ENCODE measurements around the gene RNU1-2.
"Not testable (repeated sequence)": the region's sequence is repeated elsewhere in the genome, so short reads cannot be mapped to it uniquely, and the experiment has no call there.

Gene RNU1-2

DNA sequence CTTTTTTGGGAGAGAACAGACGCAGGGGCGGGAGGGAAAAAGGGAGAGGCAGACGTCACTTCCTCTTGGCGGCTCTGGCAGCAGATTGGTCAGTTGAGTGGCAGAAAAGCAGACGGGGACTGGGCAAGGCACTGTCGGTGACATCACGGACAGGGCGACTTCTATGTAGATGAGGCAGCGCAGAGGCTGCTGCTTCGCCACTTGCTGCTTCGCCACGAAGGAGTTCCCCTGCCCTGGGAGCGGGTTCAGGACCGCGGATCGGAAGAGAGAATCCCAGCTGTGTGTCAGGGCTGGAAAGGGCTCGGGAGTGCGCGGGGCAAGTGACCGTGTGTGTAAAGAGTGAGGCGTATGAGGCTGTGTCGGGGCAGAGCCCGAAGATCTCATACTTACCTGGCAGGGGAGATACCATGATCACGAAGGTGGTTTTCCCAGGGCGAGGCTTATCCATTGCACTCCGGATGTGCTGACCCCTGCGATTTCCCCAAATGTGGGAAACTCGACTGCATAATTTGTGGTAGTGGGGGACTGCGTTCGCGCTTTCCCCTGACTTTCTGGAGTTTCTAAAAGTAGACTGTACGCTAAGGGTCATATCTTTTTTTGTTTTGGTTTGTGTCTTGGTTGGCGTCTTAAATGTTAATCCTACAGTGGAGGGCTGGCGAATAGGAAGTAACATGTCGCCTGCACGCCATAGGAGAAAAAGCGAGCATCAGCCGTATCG lies at the start of gene RNU1-2:
RNU1-2 (plus strand) TSS at position 383 of the 718 bp plus-strand sequence.
- DNase-seq, result peak; percentile 73

DNA sequence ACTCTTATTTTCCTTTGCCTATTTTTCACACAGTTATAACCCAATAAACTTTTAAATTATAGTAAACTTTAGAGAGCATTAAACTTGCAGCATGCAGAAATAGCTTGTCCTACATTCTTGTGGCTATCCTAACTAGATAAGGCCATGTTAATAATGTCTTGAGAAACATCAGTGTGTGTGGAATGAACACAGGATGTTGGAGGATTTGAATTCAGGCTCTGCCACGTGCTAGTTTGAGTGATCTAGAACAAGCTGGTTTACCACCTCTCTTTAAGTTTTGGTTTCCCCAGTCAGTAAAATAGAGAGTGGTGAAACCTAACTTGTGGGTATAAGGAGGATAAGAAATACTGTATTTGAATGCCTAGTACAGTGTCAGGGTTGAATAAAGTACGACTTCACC lies 39.6 kb upstream of the RNU1-2 start:
- not testable (repeated sequence) for DNase-seq

DNA sequence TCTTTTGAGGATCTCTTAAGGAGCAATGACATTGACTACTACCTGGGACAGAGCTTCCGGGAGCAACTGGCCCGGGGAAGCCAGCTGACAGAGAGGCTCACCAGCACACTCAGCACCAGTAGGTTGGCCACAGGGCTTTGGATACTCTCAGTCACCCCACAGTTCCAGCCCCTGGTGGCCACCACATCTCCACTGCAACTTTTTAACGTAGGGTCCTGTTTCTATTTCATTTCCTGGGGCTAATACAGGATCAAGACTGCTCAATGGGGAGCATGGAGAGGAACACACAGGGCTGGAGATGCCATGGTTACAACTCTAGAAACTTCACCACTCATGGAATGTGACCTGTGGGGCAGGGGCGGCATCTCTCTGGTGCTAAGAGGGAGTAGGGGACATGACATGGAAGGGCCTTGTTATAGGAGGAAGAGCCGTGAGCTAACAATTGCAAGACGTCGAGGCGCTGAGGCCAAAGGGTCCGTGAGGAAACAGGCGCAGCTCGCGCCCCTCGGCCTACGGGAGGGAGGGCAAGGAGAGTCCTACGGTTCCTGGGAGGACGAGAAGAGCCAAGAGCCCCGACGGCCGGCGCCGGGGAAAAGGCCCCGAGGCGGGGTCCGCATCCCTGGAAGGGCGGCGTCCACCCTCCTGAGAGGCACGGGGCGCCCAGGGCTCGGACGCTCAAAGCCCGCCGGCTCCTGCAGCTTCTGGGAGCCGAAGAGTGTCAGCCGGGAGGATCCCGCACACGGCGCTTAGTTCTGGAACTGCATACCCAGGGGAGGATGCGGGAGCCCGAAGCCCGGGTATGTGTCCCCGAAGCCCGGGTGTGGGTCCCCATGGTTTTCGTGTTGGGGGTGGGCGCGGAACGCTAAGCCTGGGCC lies 36.4 kb upstream of the RNU1-2 start:
- not testable (repeated sequence) for DNase-seq

DNA sequence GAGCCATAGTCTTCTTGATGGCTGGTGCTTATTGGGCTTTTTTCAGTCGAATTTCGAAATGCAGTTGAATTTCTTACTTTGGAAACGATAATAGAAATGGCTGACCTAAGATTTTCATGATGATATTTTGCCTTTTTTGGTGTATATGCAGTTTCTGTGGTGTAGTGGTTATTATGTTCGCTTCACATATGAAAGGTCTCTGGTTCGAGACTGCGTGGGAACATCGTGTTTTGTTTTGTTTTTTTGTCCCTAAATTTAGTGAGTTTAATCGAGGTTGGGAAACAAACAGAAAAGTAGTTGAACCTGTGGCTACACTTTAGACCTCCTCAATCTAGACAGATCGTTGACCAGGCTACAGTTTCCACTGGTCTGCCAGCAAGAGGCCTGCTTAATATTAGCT lies 35.7 kb upstream of the RNU1-2 start:
- not testable (repeated sequence) for DNase-seq

DNA sequence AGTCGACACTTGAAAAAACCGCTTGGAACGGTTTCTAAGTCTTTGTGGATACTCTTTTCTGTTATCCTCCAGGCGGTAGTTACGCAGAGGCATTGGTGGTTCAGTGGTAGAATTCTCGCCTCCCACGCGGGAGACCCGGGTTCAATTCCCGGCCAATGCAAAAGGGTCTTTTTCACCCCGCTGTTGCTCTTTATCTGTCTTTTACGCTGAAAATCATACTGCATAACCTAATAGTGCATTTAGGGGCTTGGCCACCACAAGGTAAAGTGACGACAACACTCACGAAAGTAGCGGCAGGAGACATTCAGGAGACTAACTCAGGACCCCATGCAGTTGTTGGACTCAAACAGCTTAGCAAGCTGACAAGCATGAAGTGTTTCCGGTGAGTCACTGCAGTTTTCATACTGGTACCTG lies 33.9 kb upstream of the RNU1-2 start:
- DNase-seq, result not testable (repeated sequence)

DNA sequence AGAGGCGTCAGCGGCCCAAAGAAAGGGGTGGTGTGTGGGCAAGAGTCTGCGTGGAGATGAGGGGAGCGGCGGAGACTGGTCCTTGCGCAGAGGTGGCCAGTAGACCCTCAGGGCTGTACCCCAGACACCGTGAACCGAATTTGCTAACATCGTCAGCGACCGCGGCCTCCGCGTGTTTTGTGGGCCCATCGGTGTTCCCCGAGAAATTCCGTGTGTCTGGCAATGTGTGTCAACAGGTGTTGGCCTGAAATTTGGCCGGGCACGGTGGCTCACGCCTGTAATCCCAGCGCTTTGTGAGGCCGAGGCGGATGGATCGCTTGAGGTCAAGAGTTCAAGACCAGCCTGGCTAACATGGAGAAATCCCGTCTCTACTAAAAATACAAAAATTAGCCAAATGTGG lies 33.4 kb upstream of the RNU1-2 start:
- not testable (repeated sequence) for DNase-seq

DNA sequence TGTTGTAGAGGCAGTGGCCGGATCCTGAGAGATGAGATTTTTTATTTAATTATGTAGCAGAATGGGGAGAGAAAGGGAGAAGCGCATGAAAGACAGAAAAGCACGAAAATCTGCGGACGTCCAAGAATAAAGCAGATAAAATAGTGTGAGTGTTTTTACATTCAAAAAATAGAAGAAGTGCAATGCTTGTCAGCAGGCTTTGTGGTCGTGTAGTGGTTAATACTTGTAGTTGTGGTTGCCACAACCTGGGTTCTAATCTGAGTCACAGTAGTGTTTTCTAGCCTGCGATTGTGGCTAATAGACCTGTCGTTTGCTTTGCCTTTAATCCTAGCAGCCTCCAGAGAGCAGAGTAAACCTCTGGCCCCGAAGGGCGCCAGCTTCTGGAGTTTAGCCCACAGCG lies 32.8 kb upstream of the RNU1-2 start:
- DNase-seq, result not testable (repeated sequence)

DNA sequence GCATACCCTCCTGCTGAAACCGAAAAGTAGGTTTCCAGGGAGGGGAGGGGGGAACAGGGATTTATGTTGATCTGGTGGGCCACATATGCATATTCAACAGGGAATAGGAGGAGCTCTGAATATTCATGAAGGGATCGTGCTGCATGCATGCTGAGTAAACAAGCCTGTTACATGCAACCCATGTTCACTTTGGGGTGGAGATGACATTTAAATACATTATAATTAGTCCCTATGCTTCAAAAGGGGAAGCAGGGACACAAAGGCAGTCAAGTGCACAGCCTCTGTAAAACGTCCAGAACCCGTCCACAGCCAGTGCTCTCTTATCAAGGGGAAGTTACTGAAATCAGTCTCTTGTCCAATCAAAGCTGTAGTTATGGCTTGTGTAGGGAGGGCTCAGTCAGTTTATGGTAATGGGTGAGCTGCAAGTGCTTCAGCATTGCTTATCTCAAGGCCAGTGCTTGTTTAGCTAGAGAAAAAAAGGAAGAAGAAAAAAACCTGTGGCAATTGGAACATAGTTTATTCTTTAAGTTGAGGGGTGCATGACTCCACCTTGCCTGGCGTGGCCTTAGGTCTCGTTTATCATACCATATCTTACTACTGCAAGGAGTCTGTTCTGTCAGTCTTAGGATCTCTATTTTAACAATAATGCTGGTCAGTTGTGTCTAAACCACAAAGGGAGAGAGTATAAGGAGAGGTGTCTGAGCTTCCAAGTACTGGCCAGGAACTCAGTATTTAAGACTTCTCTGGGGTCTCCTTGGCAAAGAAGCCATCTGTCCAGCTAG lies 28.7 kb upstream of the RNU1-2 start:
- not testable (repeated sequence) for DNase-seq

DNA sequence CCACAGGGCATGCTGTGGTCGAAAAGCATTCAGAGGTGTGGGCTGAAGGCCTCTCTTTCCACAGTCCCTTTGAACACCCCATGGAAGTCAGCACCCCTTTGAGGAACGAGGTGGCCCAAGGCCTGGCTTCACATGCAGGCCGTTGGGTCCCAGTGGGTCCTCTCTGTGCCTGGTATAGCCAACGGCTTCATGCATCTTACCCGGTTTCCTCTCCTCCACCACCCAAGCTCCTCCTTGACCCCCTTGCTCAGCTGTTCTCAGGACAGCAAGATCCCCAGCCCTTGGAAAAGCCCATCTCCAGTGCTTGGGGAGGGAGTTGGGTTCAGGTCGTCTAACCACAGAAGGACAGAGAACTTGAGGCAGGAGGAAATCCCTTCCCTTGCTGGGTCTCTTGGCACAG lies 27.0 kb upstream of the RNU1-2 start:
- DNase-seq, result not testable (repeated sequence)

DNA sequence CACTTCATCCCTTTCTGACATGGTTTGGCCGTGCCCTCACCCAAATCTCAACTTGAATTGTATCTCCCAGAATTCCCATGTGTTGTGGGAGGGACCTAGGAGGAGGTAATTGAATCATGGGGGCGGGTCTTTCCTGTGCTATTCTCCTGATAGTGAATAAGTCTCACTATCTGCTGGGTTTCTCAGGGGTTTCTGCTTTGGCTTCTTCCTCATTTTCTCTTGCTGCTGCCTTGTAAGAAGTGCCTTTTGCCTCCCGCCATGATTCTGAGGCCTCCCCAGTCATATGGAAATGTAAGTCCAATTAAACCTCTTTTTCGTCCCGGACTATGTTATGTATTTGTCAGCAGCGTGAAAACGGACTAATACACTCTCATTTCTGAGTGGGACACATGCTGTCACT lies 25.8 kb upstream of the RNU1-2 start:
- DNase-seq, result not testable (repeated sequence)

DNA sequence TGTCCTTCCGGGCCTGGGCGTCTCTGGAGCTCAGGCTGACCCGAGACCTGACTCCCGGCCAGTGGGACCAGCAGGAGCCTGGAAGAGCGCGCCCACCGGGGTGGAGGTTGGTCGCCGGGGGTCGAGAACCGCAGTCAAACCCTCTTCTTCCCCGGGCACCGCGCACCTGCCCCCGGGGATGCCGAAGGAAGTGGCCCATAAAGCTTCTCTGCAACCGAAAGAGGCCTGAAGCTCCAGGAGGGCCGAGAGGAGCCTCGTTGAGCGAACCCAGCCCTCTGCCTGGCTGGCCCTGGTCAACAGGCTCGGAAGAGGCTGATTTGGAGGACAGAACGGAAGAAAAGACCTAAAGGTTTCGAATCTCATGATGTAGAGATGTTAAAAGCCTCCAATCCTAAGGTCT lies 24.6 kb upstream of the RNU1-2 start:
- DNase-seq, result not testable (repeated sequence)

DNA sequence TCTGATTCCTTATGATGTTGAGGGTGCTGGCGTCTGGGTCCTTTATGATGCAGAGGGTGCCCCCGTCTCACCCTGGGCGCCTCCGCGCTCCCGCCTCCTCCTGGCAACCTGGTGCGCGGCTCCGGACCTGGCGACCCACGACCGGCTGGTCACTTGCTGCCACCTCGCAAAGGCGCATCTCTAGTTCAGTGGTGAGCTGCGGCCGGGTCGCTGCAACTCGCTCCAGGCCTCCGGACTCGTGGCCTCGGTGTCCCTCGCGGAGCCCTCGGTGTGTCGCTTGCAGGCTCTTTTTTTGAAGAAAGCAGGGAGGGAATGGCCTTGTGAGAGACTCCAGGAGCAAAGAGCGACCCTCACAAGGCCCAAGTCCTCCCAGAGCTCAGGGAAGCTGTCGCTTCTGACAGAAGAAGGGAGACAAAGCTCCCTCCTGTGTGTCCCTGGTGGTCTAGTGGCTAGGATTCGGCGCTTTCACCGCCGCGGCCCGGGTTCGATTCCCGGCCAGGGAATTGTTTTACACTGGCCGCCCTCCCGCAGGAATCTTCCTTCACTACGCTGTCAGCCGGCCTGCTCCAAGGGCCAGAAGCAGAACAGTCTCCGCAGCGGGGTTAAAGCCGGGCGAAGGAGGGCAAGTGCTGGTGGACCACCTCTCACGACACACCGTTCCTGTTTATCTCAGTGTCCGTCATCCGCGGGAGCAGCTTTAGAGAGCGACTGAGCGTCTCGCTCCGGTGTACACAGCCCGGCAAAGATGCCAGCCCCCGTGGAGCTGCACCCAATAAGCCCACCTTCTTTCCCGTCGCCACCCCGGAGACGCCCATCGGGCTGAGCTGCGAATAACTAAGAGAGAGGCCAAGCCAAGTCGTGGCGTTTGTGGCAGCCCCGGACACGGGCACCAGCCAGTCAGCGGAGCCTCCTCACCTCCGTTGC lies 23.4 kb upstream of the RNU1-2 start:
- DNase-seq, result peak; percentile 60

DNA sequence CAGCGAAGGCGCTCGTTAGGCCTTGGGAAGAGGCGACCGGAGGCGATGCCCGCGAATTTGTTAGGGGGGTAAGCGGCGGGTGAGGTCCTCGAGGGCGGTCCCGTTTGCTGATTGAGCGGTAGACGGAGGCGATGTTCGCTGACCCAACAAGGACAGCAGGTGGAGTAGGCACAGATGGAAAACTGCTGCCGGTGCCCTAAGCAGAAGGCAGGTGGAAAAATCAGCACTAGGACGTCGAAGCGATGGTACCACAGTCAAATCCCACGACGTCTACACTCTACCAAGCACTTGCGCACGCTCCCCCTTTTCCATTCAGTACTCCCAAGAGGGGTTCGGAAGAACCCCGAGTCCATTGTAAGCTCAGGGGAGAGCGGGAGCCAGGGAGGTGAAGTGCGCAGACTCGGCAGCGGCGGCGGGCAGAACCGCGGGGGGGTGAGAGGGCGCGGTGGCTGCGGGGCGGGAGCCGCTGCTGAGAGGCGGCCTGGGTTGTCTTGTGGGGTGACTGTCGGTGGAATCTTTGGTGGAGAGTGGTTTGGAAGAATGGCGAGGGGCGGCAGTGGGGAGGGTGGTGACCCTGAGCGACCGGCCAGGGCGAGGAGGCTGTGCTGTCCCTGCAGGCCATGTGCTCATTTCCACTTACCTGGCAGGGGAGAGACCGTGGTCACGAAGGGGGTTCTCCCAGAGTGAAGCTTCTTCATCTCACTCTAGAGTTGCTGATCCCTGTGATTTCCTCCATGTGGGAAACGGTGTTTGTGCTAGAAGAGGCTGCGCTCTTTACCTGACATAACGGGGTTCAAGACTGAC lies 22.5 kb upstream of the RNU1-2 start:
- DNase-seq, result not testable (repeated sequence)

DNA sequence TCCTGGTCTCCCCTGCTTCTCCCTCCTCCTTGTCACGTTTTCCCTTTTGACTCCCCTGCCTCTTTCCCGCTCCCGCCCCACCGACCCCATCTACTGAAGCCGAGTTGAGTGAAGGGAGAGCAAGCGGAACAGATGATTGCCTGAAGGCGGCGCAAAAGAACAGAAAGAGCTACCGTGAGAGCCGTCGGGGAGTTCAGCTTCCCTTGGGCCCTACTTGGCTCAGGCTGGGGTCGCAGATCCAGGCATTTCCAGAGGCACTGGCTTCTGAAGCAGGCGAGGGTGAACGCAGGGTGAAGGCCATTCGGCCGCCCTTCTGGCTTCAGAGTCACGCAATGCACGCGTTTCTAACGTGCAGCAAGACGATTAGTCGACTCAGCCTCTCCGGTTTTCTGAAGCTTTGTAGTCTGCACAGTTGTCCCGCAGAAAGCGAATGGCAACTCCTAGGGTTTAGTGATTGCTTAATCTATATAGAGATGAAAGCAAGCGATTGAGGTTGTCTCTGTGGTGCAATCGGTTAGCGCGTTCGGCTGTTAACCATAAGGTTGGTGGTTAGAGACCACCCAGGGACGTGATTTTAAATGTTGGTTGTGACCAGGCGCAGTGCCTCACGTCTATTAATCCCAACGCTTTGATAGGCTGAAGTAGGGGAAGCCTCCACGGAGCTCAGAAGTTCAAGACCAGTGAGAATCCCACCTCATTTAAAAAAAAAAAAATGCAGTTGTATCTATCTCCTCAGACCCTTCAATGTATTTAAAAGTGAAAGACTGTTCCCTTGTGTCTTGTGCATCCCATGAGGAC lies 20.6 kb upstream of the RNU1-2 start:
- DNase-seq, result not testable (repeated sequence)

DNA sequence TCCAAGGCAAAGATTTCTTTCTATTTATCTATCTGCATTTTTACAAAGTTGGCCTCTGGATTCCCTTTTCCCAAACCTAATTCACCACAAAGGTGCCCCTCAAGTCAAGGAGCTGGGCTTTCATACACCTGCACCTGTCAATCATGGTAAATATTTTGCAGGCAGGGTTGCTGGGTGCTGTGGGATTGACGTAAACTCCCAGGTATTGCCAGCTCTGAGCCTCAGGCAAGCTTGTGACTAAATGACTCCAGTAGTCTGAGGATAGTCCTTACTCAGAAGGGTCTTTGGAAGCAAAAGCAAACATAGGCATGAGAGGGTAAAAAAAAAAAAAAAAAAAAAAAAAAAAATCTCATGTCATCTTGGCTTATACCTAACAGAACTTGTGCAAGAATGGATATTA lies 14.0 kb upstream of the RNU1-2 start:
- DNase-seq, result not testable (repeated sequence)

DNA sequence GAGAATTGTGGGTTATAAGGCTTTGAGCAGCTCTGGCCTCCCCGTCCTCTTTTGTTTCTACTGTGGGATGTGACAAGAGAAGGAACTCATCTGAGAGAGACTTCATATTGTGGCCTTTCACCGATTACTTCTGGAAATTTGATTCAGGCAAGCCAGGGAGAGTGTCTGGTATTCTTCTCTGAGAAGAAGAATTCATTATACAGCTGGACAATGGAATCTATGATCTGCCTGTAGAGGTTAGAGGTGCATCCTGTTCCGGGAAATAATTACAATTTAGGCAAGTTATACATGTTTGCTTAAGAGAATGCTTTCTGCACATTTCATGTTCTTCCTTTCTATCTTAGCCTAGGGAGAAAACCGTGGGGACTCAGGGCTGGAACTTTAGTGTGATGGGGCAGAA lies 12.8 kb upstream of the RNU1-2 start:
- no peak for DNase-seq

DNA sequence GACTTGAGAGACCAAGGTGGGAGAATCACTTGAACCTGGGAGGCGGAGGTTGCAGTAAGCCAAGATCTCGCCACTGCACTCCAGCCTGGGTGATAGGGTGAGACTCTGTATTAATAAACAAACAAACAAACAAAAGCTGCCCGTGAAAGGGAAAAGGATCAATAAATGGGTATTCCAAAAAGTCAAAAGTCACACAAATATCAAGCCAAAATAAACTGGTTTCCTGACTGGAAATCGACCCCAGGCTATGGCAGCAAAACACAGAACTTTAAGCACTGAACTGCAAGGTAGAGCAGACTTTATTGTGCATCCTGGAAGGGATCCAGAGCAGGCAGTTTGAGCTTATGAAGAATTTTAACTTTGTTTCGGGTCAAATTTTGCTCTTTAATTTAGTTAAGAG lies 11.3 kb upstream of the RNU1-2 start:
- DNase-seq, result not testable (repeated sequence)

DNA sequence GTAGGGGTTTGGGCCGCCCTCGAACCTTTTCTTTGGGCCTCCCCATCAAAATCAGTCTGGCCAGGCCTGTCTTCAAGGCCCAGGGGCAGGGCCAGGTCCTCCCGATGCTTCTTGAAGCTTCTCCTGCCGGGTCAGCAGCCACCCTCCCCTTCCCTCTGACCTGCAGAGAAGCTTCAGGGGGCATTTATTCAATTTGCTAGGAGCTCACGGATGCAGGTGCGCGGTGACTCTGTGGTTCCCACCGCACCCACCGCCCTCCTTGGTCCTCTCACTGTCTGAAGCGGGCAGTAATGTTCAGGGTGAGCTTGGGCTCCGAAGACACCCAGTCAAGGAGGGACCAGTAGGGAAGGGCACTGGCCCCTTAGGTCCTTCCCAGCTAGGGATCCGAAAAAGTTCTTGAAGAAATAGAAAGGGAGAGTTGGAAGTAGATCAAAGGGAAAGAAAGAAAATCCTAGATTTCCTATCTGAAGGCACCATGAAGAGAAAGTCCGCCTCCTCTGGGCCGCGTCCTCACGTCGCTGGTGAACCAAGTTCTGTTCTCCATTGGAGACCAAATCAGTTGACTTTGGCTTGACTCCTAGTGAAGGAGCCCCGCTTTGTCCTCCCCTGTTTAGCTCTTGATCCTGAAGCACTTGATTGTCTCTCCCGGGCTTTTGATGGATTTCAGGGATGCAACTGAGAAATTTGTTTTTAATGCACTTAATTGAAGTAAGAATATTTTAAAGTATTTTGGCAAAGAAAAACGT lies 8.7 kb upstream of the RNU1-2 start:
- no peak for DNase-seq
